Pancreas (tissue), 10 donors: ENCODE results near the gene FGFBP2. TPM values are rescaled to one million over a fixed set of nuclear protein-coding genes. Genes with fewer than 3 reads are reported as not detected.

Source experiments
- ATAC-seq, 4 donors: fragments of 200-7000 bp; cut with Tn5 transposase; one replicate each; pipeline versions ENCODE4 v1.8.0 to v1.9.1; 2020; ENCODE audit warnings: mild to moderate bottlenecking in 4 of 4, moderate library complexity in 4 of 4
- DNase-seq, 6 donors: peaks; one replicate each; pipeline ENCODE4 v3.0.0-alpha.2; 2020
- FAIRE-seq: peaks from 2 replicates; lab custom pipeline; 2012; peaks lifted over from hg19 to GRCh38; lab: Jason Lieb, UNC
- H3K27ac ChIP-seq, 4 donors: fragments of 200-600 bp; sonication (generic); 1 replicate in 3 of 4; 2 replicates in 1 of 4; pipeline versions ENCODE4 v1.5.0 to v1.8.0; 2020
- H3K27me3 ChIP-seq, 4 donors: fragments of 200-600 bp; one replicate each; pipeline ENCODE4 v1.8.0; 2021
- H3K36me3 ChIP-seq, 3 donors: fragments of 200-600 bp; sonication (generic) in 1 of 3; one replicate each; pipeline versions ENCODE4 v1.5.0 to v1.8.0; 2020 to 2021
- H3K4me1 ChIP-seq, 3 donors: fragments of 200-600 bp; one replicate each; pipeline ENCODE4 v1.8.0; 2021
- H3K4me3 ChIP-seq, 4 donors: fragments of 200-600 bp; sonication (generic) in 2 of 4; one replicate each; pipeline versions ENCODE4 v1.5.0 to v1.8.0; 2020 to 2021
- H3K9me3 ChIP-seq, 4 donors: fragments of 200-600 bp; one replicate each; pipeline ENCODE4 v1.8.0; 2021
- CTCF ChIP-seq, 4 donors: fragments of 200-600 bp; sonication (generic) in 3 of 4; IDR thresholded peaks; one replicate each; pipeline versions ENCODE4 v1.5.0 to v1.8.0; 2021; ENCODE audit warnings: antibody characterized with exemption in 4 of 4
- WGBS, 2 donors: extraction: QIAGEN DNeasy Blood & Tissue Kit; methylation state at CpG; one replicate each; pipeline ENCODE4 v1.1.7; 2013; 5-methylcytosine and 5-hydroxymethylcytosine counted together
- intact Hi-C, 3 donors: fragments of 100-400 bp; cut with DNase I; formaldehyde crosslinking; loops; one replicate each; pipeline versions ENCODE4 v1.11.1 to v1.14.2; 2022
- polyA plus RNA-seq, 2 donors: library from polyadenylated mRNA; stranded (reverse); fragments of 200-250 nt; gene quantifications; one replicate each; pipeline ENCODE4 v1.2.3, GENCODE V29; 2013
- total RNA-seq, 6 donors: library from RNA; stranded (reverse); fragmentation: NEBNext Ultra II Directional in 4 of 6; extraction: Animal tissue kit (Norgen Biotek cat#: 25700) in 4 of 6; gene quantifications; one replicate each; pipeline versions ENCODE4 v1.2.1 to v1.2.4, GENCODE V29; 2021 to 2023
- donor health status: healthy with polysubstance abuse.
- donor health status: DM: no; HTN: no; CAD: no; lungs with moderate emphysema.
- donor health status: DM: no; HTN: no; CAD: no.
- donor health status: control.
- donor health status: control.
- donor health status: Bipolar disorder and iron deficiency.
- donor health status: DM: yes; HTN: yes; CAD: no.
- donor health status: DM: no; HTN: no; CAD: no.
- donor health status: DM: no; HTN: no; CAD: no.
- donor health status: DM: yes; HTN: yes; CAD: no.

Gene FGFBP2
- total and polyA plus RNA-seq, 8 donors: 0.13 to 0.92 (median 0.34) TPM; not detected in 5

- no peaks in the 10 kb centered on the region for H3K27me3 ChIP-seq
- DNase-seq (no peak), FAIRE-seq (no peak), ATAC-seq (no peak)
- H3K36me3 ChIP-seq: peaks cover 0 to 3% (median 2%) of the 10 kb centered on the region in 3 donors
- H3K27ac ChIP-seq: no peak overlapping the region
- intact Hi-C loops: no loop called here
- H3K4me1 ChIP-seq: no peaks in the 10 kb centered on the region
- TF ChIP-seq CTCF (IDR thresholded peaks at IDR 0.05): no peak
- 44 to 61% methylated on average over 1 of the region's 1 CpG for WGBS, 2 donors
- H3K9me3 ChIP-seq: no peaks in the 10 kb centered on the region
- no peak overlapping the region for H3K4me3 ChIP-seq
These were observed 25.2 kb upstream of the FGFBP2 start for GRCh38 chr4:15988222-15988621.

GRCh38 chr4:15986907-15987306, 23.9 kb upstream of the FGFBP2 start:
- Histone ChIP-seq H3K27ac (no peak overlapping the region), H3K36me3 (peaks cover 0 to 3% (median 2%) of the 10 kb centered on the region in 3 donors), H3K4me1 (no peaks in the 10 kb centered on the region), H3K4me3 (no peak overlapping the region), H3K9me3 (no peaks in the 10 kb centered on the region), H3K27me3 (no peaks in the 10 kb centered on the region)
- intact Hi-C loops: no loop called here
- no peak for FAIRE-seq
- 43 to 50% methylated on average over 5 of the region's 5 CpGs for WGBS, 2 donors
- no peak for ATAC-seq
- DNase-seq: no peak
- no peak for TF ChIP-seq CTCF (IDR thresholded peaks at IDR 0.05)

- no peak for TF ChIP-seq CTCF (IDR thresholded peaks at IDR 0.05)
- intact Hi-C loops: no loop called here
- DNase-seq (no peak), ATAC-seq (no peak), FAIRE-seq (no peak)
- Histone ChIP-seq H3K4me1 (no peaks in the 10 kb centered on the region), H3K36me3 (peaks cover 0 to 3% (median 0%) of the 10 kb centered on the region in 3 donors), H3K27ac (no peak overlapping the region), H3K4me3 (no peak overlapping the region), H3K9me3 (no peaks in the 10 kb centered on the region), H3K27me3 (no peaks in the 10 kb centered on the region)
- WGBS, 2 donors: 64 to 78% methylated on average over 2 of the region's 2 CpGs
These were observed 20.6 kb upstream of the FGFBP2 start for GRCh38 chr4:15983610-15984009.

GRCh38 chr4:15982842-15983524, 20.0 kb upstream of the FGFBP2 start:
- H3K9me3 ChIP-seq: no peaks in the 10 kb centered on the region
- H3K27ac ChIP-seq: no peak overlapping the region
- intact Hi-C loops: no loop called here
- no peak for ATAC-seq
- DNase-seq: no peak
- TF ChIP-seq CTCF (IDR thresholded peaks at IDR 0.05): no peak
- H3K27me3 ChIP-seq: no peaks in the 10 kb centered on the region
- no peaks in the 10 kb centered on the region for H3K4me1 ChIP-seq
- H3K4me3 ChIP-seq: no peak overlapping the region
- H3K36me3 ChIP-seq: peaks cover 0 to 3% (median 0%) of the 10 kb centered on the region in 3 donors
- FAIRE-seq: no peak
- WGBS, 2 donors: 72 to 82% methylated on average over 8 of the region's 8 CpGs
